Stimulated activated naive CD8-positive, alpha-beta T cell treated with anti-CD3 and anti-CD28 coated beads, Interleukin-15, Interleukin-2, amounts not matched to agents 100 U/mL and 50 U/mL, for 24 hours (primary cell): Measurements from ENCODE around the gene FOXK1.
"Not testable (repeated sequence)": the region's sequence is repeated elsewhere in the genome, so short reads cannot be mapped to it uniquely, and the experiment has no call there.

Experiments used
- ATAC-seq: fragments of 150-1000 bp; cut with Tn5 transposase; one replicate; pipeline ENCODE4 v1.10.0; 2021
- DNase-seq: peaks from one replicate; pipeline ENCODE4 v3.0.0; 2021

Gene FOXK1

GRCh38 chr7:4787541-4787940 is 105.4 kb downstream of the FOXK1 start:
- no peak for DNase-seq
- no peak for ATAC-seq

- DNase-seq (no peak), ATAC-seq (no peak)
Observed at GRCh38 chr7:4787947-4788626, 106.0 kb downstream of the FOXK1 start.

GRCh38 chr7:4788627-4789189 is 106.6 kb downstream of the FOXK1 start:
- no peak for DNase-seq
- no peak for ATAC-seq

- DNase-seq (no peak), ATAC-seq (no peak)
Observed at GRCh38 chr7:4789194-4790077, 107.3 kb downstream of the FOXK1 start.

- DNase-seq (no peak), ATAC-seq (no peak)
Observed at GRCh38 chr7:4790078-4790465, 108.0 kb downstream of the FOXK1 start.

- ATAC-seq: no peak
Observed at GRCh38 chr7:4790516-4790991, 108.5 kb downstream of the FOXK1 start.

GRCh38 chr7:4791101-4791737 is 109.1 kb downstream of the FOXK1 start:
- no peak for ATAC-seq
- DNase-seq: no peak

More at GRCh38 chr7:4790516-4790991, 108.5 kb downstream of the FOXK1 start:
- no peak for DNase-seq

- ATAC-seq (peak; percentile 81), DNase-seq (peak; percentile 87)
Observed at GRCh38 chr7:4791738-4792536, 109.8 kb downstream of the FOXK1 start.

GRCh38 chr7:4792537-4793126 is 110.5 kb downstream of the FOXK1 start:
- peak; percentile 23 for DNase-seq
- peak; percentile 26 for ATAC-seq

- not testable (repeated sequence) for ATAC-seq, DNase-seq
Observed at GRCh38 chr7:4793385-4793993, 111.4 kb downstream of the FOXK1 start.

GRCh38 chr7:4794171-4794570 is 112.1 kb downstream of the FOXK1 start:
- DNase-seq, ATAC-seq: not testable (repeated sequence)

- ATAC-seq (no peak), DNase-seq (no peak)
Observed at GRCh38 chr7:4794591-4795350, 112.7 kb downstream of the FOXK1 start.

GRCh38 chr7:4796453-4796852 is 114.4 kb downstream of the FOXK1 start:
- ATAC-seq (no peak), DNase-seq (no peak)

GRCh38 chr7:4797858-4798705 is 116.0 kb downstream of the FOXK1 start:
- DNase-seq: peak; percentile 76

GRCh38 chr7:4798706-4799235 is 116.7 kb downstream of the FOXK1 start:
- no peak for ATAC-seq
- no peak for DNase-seq

More at GRCh38 chr7:4797858-4798705, 116.0 kb downstream of the FOXK1 start:
- peak; percentile 82 for ATAC-seq

GRCh38 chr7:4799508-4800268 is 117.6 kb downstream of the FOXK1 start:
- DNase-seq: no peak

GRCh38 chr7:4800487-4800886 is 118.4 kb downstream of the FOXK1 start:
- DNase-seq (no peak), ATAC-seq (no peak)

More at GRCh38 chr7:4799508-4800268, 117.6 kb downstream of the FOXK1 start:
- ATAC-seq: no peak
